SK-N-SH (cell line): ENCODE data around the gene FAM237B. TPM values are rescaled to one million over a fixed set of nuclear protein-coding genes. Genes with fewer than 3 reads are reported as not detected.

Source experiments
- CTCF ChIA-PET: fragments of 300-600, 350-600 bp; formaldehyde crosslinking; extraction: SDS; loops from one replicate; lab custom pipeline; 2021; lab: Yijun Ruan, JAX
- POLR2A ChIA-PET: fragments of 350-600 bp; sonication (Branson Sonifier 250); formaldehyde crosslinking; extraction: SDS; loops from one replicate; lab custom pipeline; 2020; ENCODE audit warnings: antibody characterized with exemption, inconsistent platforms; lab: Yijun Ruan, JAX
- DNase-seq: peaks from one replicate; pipeline ENCODE4 v3.0.0; 2012
- H2AFZ ChIP-seq: fragments of 200-600 bp; sonication (generic); 2 replicates; pipeline ENCODE4 v1.8.1; 2016; ENCODE audit warnings: antibody characterized with exemption, mild to moderate bottlenecking, low read depth
- H3F3A ChIP-seq: fragments of 200-600 bp; sonication (generic); replicated peaks from 2 replicates; pipeline ENCODE3; 2016; ENCODE audit warnings: antibody characterized with exemption, mild to moderate bottlenecking; ENCODE audit not compliant: insufficient read depth
- H3K27ac ChIP-seq, 2 experiments: fragments of 200-500 bp in 1 of 2; fragments of 200-600 bp in 1 of 2; sonication (Bioruptor generic) in 1 of 2; sonication (generic), shearing (Covaris generic) in 1 of 2; 2 replicates each; pipeline versions ENCODE4 v1.5.1 to v1.6.1; 2014 to 2016; ENCODE audit warnings: low read depth in 2 of 2, inconsistent platforms in 1 of 2, low read length in 1 of 2, mild to moderate bottlenecking in 1 of 2, mixed read lengths in 1 of 2
- H3K27me3 ChIP-seq: fragments of 200-600 bp; sonication (generic), shearing (Covaris generic); 2 replicates; pipeline ENCODE4 v1.6.1; 2016; ENCODE audit warnings: mixed run types; ENCODE audit not compliant: insufficient read depth
- H3K36me3 ChIP-seq, 2 experiments: fragments of 200-500 bp in 1 of 2; fragments of 200-600 bp in 1 of 2; sonication (Bioruptor generic) in 1 of 2; sonication (generic) in 1 of 2; replicated peaks in 1 of 2; 2 replicates each; pipeline versions ENCODE3 to v1.5.1; 2014 to 2016; ENCODE audit warnings: low read length in 1 of 2, mild to moderate bottlenecking in 1 of 2; ENCODE audit not compliant: insufficient read depth in 2 of 2, control insufficient read depth in 1 of 2
- H3K4me1 ChIP-seq, 2 experiments: fragments of 200-500 bp in 1 of 2; fragments of 200-600 bp in 1 of 2; sonication (Bioruptor generic) in 1 of 2; sonication (generic), shearing (Covaris generic) in 1 of 2; 2 replicates each; pipeline versions ENCODE4 v1.5.1 to v1.6.1; 2014 to 2016; ENCODE audit warnings: low read depth in 1 of 2, low read length in 1 of 2, mixed run types in 1 of 2; ENCODE audit not compliant: insufficient read depth in 2 of 2, control insufficient read depth in 1 of 2
- H3K4me2 ChIP-seq: fragments of 200-600 bp; sonication (generic), shearing (Covaris generic); 2 replicates; pipeline ENCODE4 v1.6.1; 2017; ENCODE audit warnings: mixed run types
- H3K4me3 ChIP-seq, 2 experiments: fragments of 200-500 bp in 1 of 2; fragments of 200-600 bp in 1 of 2; sonication (Bioruptor generic) in 1 of 2; sonication (generic), shearing (Covaris generic) in 1 of 2; 2 replicates each; pipeline versions ENCODE4 v1.5.1 to v1.8.1; 2014 to 2016; ENCODE audit warnings: low read depth in 2 of 2, inconsistent platforms in 1 of 2, low read length in 1 of 2, mild to moderate bottlenecking in 1 of 2, mixed read lengths in 1 of 2, moderate library complexity in 1 of 2
- H3K79me2 ChIP-seq: fragments of 200-600 bp; sonication (generic); 2 replicates; pipeline ENCODE4 v1.8.1; 2017; ENCODE audit warnings: mild to moderate bottlenecking; ENCODE audit not compliant: insufficient read depth
- H3K9ac ChIP-seq: fragments of 200-600 bp; sonication (generic); 2 replicates; pipeline ENCODE4 v1.6.1; 2017; ENCODE audit warnings: mixed run types
- H3K9me2 ChIP-seq: fragments of 200-600 bp; sonication (generic); 2 replicates; pipeline ENCODE4 v1.6.1; 2017; ENCODE audit warnings: mixed run types
- H3K9me3 ChIP-seq: fragments of 200-600 bp; sonication (generic); 2 replicates; pipeline ENCODE4 v1.6.1; 2017; ENCODE audit warnings: mixed run types, mild to moderate bottlenecking, moderate library complexity
- H4K20me1 ChIP-seq: fragments of 200-600 bp; sonication (generic); 2 replicates; pipeline ENCODE4 v1.6.1; 2017; ENCODE audit warnings: mild to moderate bottlenecking, mixed run types; ENCODE audit not compliant: insufficient read depth
- CHD2 ChIP-seq: fragments of 150-350 bp; IDR thresholded peaks from 2 replicates; pipeline ENCODE4 v1.6.1; 2018; ENCODE audit warnings: low read length; ENCODE audit not compliant: partially characterized antibody
- ELF1 ChIP-seq: IDR thresholded peaks from 2 replicates; pipeline ENCODE4 v1.4.0; 2012
- EP300 ChIP-seq, 2 experiments: IDR thresholded peaks; 2 replicates each; pipeline versions ENCODE4 v1.4.0 to v1.6.1; 2012; ENCODE audit warnings: borderline replicate concordance in 1 of 2, low read depth in 1 of 2, low read length in 1 of 2
- EZH2phosphoT487 ChIP-seq: fragments of 200-600 bp; sonication (generic); IDR thresholded peaks from 2 replicates; pipeline ENCODE4 v1.6.1; 2017; ENCODE audit warnings: low read depth, mixed run types, mild to moderate bottlenecking, antibody characterized with exemption, moderate library complexity, borderline replicate concordance
- FOXM1 ChIP-seq: IDR thresholded peaks from 2 replicates; pipeline ENCODE4 v1.4.0; 2012; ENCODE audit warnings: low read depth, mild to moderate bottlenecking
- GABPA ChIP-seq: IDR thresholded peaks from 2 replicates; pipeline ENCODE4 v1.4.0; 2012; ENCODE audit warnings: low read depth, mild to moderate bottlenecking
- JUND ChIP-seq: IDR thresholded peaks from 2 replicates; pipeline ENCODE4 v1.4.0; 2012
- MEF2A ChIP-seq: IDR thresholded peaks from 2 replicates; pipeline ENCODE4 v1.4.0; 2012; ENCODE audit warnings: low read depth, borderline replicate concordance
- MXI1 ChIP-seq: IDR thresholded peaks from 2 replicates; pipeline ENCODE4 v1.6.1; 2012; ENCODE audit warnings: mild to moderate bottlenecking, low read depth, low read length, improper control_type of control experiment
- POLR2AphosphoS5 ChIP-seq: IDR thresholded peaks from 2 replicates; pipeline ENCODE4 v1.6.1; 2012; ENCODE audit warnings: low read depth, low read length
- RAD21 ChIP-seq: IDR thresholded peaks from 2 replicates; pipeline ENCODE4 v1.6.1; 2012; ENCODE audit warnings: mild to moderate bottlenecking, low read length
- RCOR1 ChIP-seq: fragments of 150-350 bp; IDR thresholded peaks from 2 replicates; pipeline ENCODE4 v1.6.1; 2017; ENCODE audit warnings: antibody characterized with exemption, low read length
- REST ChIP-seq: IDR thresholded peaks from 2 replicates; pipeline ENCODE4 v1.6.1; 2012; ENCODE audit warnings: mild to moderate bottlenecking, low read depth, low read length, moderate library complexity
- RFX5 ChIP-seq: IDR thresholded peaks from 2 replicates; pipeline ENCODE4 v1.6.1; 2012; ENCODE audit warnings: mild to moderate bottlenecking, improper control_type of control experiment, low read length
- RXRA ChIP-seq: IDR thresholded peaks from 2 replicates; pipeline ENCODE4 v1.4.0; 2012; ENCODE audit warnings: low read depth, mild to moderate bottlenecking, borderline replicate concordance
- SIN3A ChIP-seq: IDR thresholded peaks from 2 replicates; pipeline ENCODE4 v1.6.1; 2012; ENCODE audit warnings: low read depth, mild to moderate bottlenecking, low read length, moderate library complexity, borderline replicate concordance
- SMC3 ChIP-seq: IDR thresholded peaks from 2 replicates; pipeline ENCODE4 v1.6.1; 2012; ENCODE audit warnings: low read depth, low read length, improper control_type of control experiment
- YY1 ChIP-seq: IDR thresholded peaks from 2 replicates; pipeline ENCODE4 v1.4.0; 2012; ENCODE audit warnings: low read depth, mild to moderate bottlenecking
- WGBS: methylation state at CpG from one replicate; pipeline ENCODE4 v1.1.6; 2017; ENCODE audit warnings: low lambda C conversion rate; 5-methylcytosine and 5-hydroxymethylcytosine counted together
- polyA plus RNA-seq, 3 experiments: library from polyadenylated mRNA; depleted of rRNA; stranded (reverse); fragments of >200 nt; gene quantifications; 2 replicates each; pipeline ENCODE4 v1.2.3, GENCODE V29; 2012
- TF ChIP-seq, protein P1 (sequence below): IDR thresholded peaks from 2 replicates; pipeline ENCODE4 v1.4.0; 2012; ENCODE audit warnings: low read depth
- TF ChIP-seq, protein P2 (sequence below): IDR thresholded peaks from 2 replicates; pipeline ENCODE4 v1.4.0; 2012; ENCODE audit warnings: low read depth, borderline replicate concordance
- TF ChIP-seq, protein P3 (sequence below): fragments of 150-350 bp; IDR thresholded peaks from 2 replicates; pipeline ENCODE4 v1.6.1; 2016; ENCODE audit warnings: mild to moderate bottlenecking, low read depth, low read length

Gene FAM237B
- polyA plus RNA-seq, 1 of the 3 experiments (the other 2 are of a cell fraction) = 0.03 TPM

- no peak for DNase-seq
Observed at GRCh38 chr7:90334193-90334843, 13.2 kb upstream of the FAM237B start.

GRCh38 chr7:90326500-90326899 is 5.4 kb upstream of the FAM237B start:
- H3K36me3 ChIP-seq = no peaks in the 10 kb centered on the region
- no peaks in the 10 kb centered on the region for H3F3A ChIP-seq
- H3K9me2 ChIP-seq = no peaks in the 10 kb centered on the region
- ChIA-PET POLR2A (no interaction called here), CTCF (interaction anchor here (1.3 kb wide), 1 partner anchor 13 kb away, joined by 3 read pairs; no protein-coding TSS in a partner anchor)
- no peak for DNase-seq
- H3K27me3 ChIP-seq = no peaks in the 10 kb centered on the region; the same call in 1 of the 2 replicates
- no peaks in the 10 kb centered on the region for H3K9me3 ChIP-seq
- no peak overlapping the region for H3K9ac ChIP-seq
- 0% methylated on average over 1 of the region's 1 CpG for WGBS
- no peak overlapping the region for H2AFZ ChIP-seq
- H3K4me3 ChIP-seq = no peak overlapping the region
- H3K4me1 ChIP-seq = no peaks in the 10 kb centered on the region
- no peaks in the 10 kb centered on the region for H3K79me2 ChIP-seq
- H4K20me1 ChIP-seq = no peaks in the 10 kb centered on the region
- no peak overlapping the region for H3K4me2 ChIP-seq
- no peak overlapping the region for H3K27ac ChIP-seq
- TF ChIP-seq ELF1 (no peak), RCOR1 (no peak), EP300 (IDR thresholded peaks at IDR 0.05; ENCODE audit: borderline replicate concordance in 1 of 2, low read depth in 1 of 2, low read length in 1 of 2) (no peak), EZH2phosphoT487 (no peak), RAD21 (no peak), JUND (no peak), RFX5 (no peak), MEF2A (no peak), CHD2 (no peak), RXRA (no peak), GABPA (no peak), MXI1 (no peak), FOXM1 (no peak), YY1 (no peak), POLR2AphosphoS5 (no peak), REST (no peak)
- TF ChIP-seq, protein P1, sequence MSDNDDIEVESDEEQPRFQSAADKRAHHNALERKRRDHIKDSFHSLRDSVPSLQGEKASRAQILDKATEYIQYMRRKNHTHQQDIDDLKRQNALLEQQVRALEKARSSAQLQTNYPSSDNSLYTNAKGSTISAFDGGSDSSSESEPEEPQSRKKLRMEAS = no peak
- TF ChIP-seq, protein P2, sequence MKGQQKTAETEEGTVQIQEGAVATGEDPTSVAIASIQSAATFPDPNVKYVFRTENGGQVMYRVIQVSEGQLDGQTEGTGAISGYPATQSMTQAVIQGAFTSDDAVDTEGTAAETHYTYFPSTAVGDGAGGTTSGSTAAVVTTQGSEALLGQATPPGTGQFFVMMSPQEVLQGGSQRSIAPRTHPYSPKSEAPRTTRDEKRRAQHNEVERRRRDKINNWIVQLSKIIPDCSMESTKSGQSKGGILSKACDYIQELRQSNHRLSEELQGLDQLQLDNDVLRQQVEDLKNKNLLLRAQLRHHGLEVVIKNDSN = no peak
- TF ChIP-seq, protein P3, sequence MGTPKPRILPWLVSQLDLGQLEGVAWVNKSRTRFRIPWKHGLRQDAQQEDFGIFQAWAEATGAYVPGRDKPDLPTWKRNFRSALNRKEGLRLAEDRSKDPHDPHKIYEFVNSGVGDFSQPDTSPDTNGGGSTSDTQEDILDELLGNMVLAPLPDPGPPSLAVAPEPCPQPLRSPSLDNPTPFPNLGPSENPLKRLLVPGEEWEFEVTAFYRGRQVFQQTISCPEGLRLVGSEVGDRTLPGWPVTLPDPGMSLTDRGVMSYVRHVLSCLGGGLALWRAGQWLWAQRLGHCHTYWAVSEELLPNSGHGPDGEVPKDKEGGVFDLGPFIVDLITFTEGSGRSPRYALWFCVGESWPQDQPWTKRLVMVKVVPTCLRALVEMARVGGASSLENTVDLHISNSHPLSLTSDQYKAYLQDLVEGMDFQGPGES = no peak

More at GRCh38 chr7:90334193-90334843, 13.2 kb upstream of the FAM237B start:
- Histone ChIP-seq H3K4me2 (no peak overlapping the region), H3K36me3 (no peaks in the 10 kb centered on the region), H2AFZ (no peak overlapping the region), H3F3A (peaks cover 6% of the 10 kb centered on the region), H3K4me3 (no peak overlapping the region), H3K4me1 (no peaks in the 10 kb centered on the region; a peak in 1 of 4 replicates), H3K27ac (no peak overlapping the region), H4K20me1 (no peaks in the 10 kb centered on the region), H3K9ac (no peak overlapping the region), H3K27me3 (no peaks in the 10 kb centered on the region; the same call in 1 of the 2 replicates), H3K9me3 (no peaks in the 10 kb centered on the region), H3K9me2 (no peaks in the 10 kb centered on the region), H3K79me2 (no peaks in the 10 kb centered on the region)
- ChIA-PET CTCF (interaction anchor here (1.0 kb wide), 1 partner anchor 12 kb away, joined by 3 read pairs; no protein-coding TSS in a partner anchor), POLR2A (no interaction called here)
- no peak for TF ChIP-seq MXI1
- no peak for TF ChIP-seq RXRA
- TF ChIP-seq FOXM1 = no peak
- TF ChIP-seq RCOR1 = no peak
- no peak for TF ChIP-seq SIN3A
- TF ChIP-seq SMC3 = no peak
- WGBS = 83% methylated on average over 34 of the region's 48 CpGs
